Right cardiac atrium (tissue), 5 donors: ENCODE measurements around the gene COLQ. TPM values are rescaled to one million over a fixed set of nuclear protein-coding genes. Genes with fewer than 3 reads are reported as not detected.

Experiments used
- ATAC-seq, 2 donors: fragments of 200-7000 bp; cut with Tn5 transposase; one replicate each; pipeline versions ENCODE4 v1.8.0 to v1.9.1; 2020; ENCODE audit warnings: moderate library complexity in 2 of 2, mild to moderate bottlenecking in 1 of 2
- DNase-seq, 3 donors: peaks; one replicate each; pipeline ENCODE4 v3.0.0-alpha.2; 2020
- H3K27ac ChIP-seq: one replicate; pipeline ENCODE4 v1.5.1; 2013; ENCODE audit warnings: mild to moderate bottlenecking, low read length, control low read depth, moderate library complexity
- H3K27me3 ChIP-seq: one replicate; pipeline ENCODE4 v1.6.1; 2013; ENCODE audit not compliant: control insufficient read depth, insufficient read depth
- H3K4me1 ChIP-seq: one replicate; pipeline ENCODE4 v1.6.1; 2013; ENCODE audit warnings: low read length; ENCODE audit not compliant: control insufficient read depth, insufficient read depth
- H3K4me3 ChIP-seq: one replicate; pipeline ENCODE4 v1.5.1; 2013; ENCODE audit warnings: low read length, control low read depth
- H3K9me3 ChIP-seq: one replicate; pipeline ENCODE4 v1.6.1; 2013; ENCODE audit warnings: low read length; ENCODE audit not compliant: control insufficient read depth
- WGBS: extraction: QIAGEN DNeasy Blood & Tissue Kit; methylation state at CpG from one replicate; pipeline ENCODE4 v1.1.7; 2013; 5-methylcytosine and 5-hydroxymethylcytosine counted together
- intact Hi-C, 4 donors: fragments of 100-400 bp; cut with DNase I; formaldehyde crosslinking; loops; one replicate each; pipeline versions ENCODE4 v1.11.0 to v1.14.0; 2022 to 2023
- long read RNA-seq, 4 donors: library from polyadenylated mRNA; unstranded; transcript quantifications; one replicate each; pipeline ENCODE4 v2.0.0, GENCODE V29; 2020 to 2021
- polyA plus RNA-seq: library from polyadenylated mRNA; stranded (reverse); fragments of 200-250 nt; gene quantifications from one replicate; pipeline ENCODE4 v1.2.3, GENCODE V29; 2013
- total RNA-seq, 4 donors: library from RNA; stranded (reverse); fragmentation: NEBNext Ultra II Directional; extraction: Animal tissue kit (Norgen Biotek cat#: 25700); gene quantifications; one replicate each; pipeline ENCODE4 v1.2.1, GENCODE V29; 2021
- donor health status: healthy with polysubstance abuse.
- donor health status: DM: no; HTN: yes; CAD: no.
- donor health status: DM: no; HTN: no; CAD: no.
- donor health status: DM: no; HTN: yes; CAD: no; lungs with severe emphysema.
- donor health status: DM: yes; HTN: yes; CAD: no.

COLQ gene
- total RNA-seq, result 10 to 100 TPM in 1 of 4 donors, 1 to 10 TPM in 3; 1.7 to 18.9 (median 3.4) TPM
- 4.3 TPM for polyA plus RNA-seq
- long read RNA-seq, donor 1, partial matches to known transcripts, result 0 of 2 reads
- long read RNA-seq, donor 1, other reads (novel, unspliced or antisense), result 0 of 2 reads
- long read RNA-seq, donor 2, partial matches to known transcripts, result 1 of 3 reads
- long read RNA-seq, donor 2, other reads (novel, unspliced or antisense), result 1 of 3 reads
- long read RNA-seq, donor 3, transcript COLQ-203 (17 exons, 3,005 nt), result major isoform, 32 of 48 reads
- long read RNA-seq, donor 3, partial matches to known transcripts, result 7 of 48 reads
- long read RNA-seq, donor 3, other reads (novel, unspliced or antisense), result 6 of 48 reads
- long read RNA-seq, donor 4, partial matches to known transcripts, result 0 of 5 reads
- long read RNA-seq, donor 4, other reads (novel, unspliced or antisense), result 1 of 5 reads

DNA sequence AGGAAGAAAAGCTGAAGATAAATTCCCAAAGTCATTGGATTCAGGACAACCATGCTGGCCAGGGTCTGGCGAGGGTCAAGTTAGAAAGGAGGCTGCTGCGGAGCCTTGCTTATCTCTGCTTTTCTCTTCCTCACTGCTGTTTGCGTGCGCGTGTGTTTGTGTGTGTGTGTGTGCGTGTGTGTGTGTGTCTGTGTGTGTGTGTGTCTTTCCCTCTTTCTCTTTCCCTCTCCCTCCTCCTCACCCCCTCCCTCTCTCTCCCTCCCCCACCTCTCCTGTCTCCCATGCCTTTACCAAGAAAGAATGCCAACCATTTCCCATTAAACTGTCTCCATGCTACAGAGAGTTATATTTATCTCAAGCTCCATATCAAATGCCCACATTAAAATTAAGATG, at the start of gene COLQ:
TSS of gene COLQ (minus strand) at position 134 of the 393 bp plus-strand sequence. CDS start at position 53, 81 bp downstream.
- Histone ChIP-seq H3K9me3 (no peaks in the 10 kb centered on the region), H3K4me3 (peak within 1 kb of the TSS; percentile 40), H3K4me1 (peaks cover 2% of the 10 kb centered on the region), H3K27me3 (no peaks in the 10 kb centered on the region), H3K27ac (peak within 1 kb of the TSS; percentile 97)
- peak; percentile 20 to 22 for ATAC-seq
- DNase-seq, result peak in 2 of 3 donors; percentile 48 to 55
- WGBS, result 13% methylated on average over 6 of the region's 6 CpGs
- intact Hi-C loops, result no loop called here

DNA sequence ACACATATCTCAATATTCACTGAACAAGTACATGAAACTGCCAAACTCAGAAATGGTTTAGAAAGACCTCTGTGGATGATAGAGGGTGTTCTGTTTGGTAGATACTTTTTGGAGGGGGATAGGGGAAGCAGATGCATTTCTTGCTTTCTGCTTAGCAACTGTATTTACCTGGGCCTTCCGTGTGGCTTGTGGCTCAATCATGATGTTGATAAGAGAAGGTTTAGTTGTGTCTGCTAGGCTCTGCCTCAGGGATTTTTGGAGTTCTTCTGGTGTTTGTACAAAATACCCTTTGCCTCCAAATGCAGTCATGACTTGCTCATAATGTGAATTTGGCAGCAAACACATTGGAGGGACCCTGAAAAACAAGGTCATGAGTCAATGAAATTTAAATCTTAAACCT, 41.7 kb upstream of the COLQ start:
- intact Hi-C loops, result loop anchor here in 1 of 4 donors (10.0 kb wide), 1 partner anchor 128 kb away; no protein-coding TSS in a partner anchor
- 87% methylated on average over 1 of the region's 1 CpG for WGBS
- ATAC-seq (no peak), DNase-seq (no peak)
- H3K4me3 ChIP-seq, result no peak overlapping the region
- no peaks in the 10 kb centered on the region for H3K27me3 ChIP-seq
- H3K9me3 ChIP-seq, result no peaks in the 10 kb centered on the region
- no peak overlapping the region for H3K27ac ChIP-seq
- no peaks in the 10 kb centered on the region for H3K4me1 ChIP-seq

DNA sequence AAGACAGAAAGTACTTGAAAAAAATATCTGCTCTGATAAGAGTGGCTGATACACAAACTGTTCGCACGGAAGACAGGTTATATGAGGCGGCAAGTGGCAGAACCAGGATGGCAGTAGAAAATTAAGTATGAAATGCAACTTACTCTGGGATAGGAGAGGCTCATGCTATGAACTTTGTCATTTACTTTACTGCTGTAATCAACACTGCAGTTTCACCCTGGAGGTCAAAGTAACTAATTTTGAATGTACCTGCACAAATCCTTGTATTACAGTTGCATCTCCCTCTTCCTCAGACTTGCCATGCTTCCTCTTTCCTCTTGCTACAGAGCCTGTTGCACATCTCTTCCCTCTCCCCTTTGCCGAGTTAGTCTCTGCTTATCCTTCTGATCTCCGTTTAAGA, 41.1 kb upstream of the COLQ start:
- Histone ChIP-seq H3K27me3 (no peaks in the 10 kb centered on the region), H3K27ac (no peak overlapping the region), H3K4me3 (no peak overlapping the region), H3K4me1 (no peaks in the 10 kb centered on the region), H3K9me3 (no peaks in the 10 kb centered on the region)
- no peak for ATAC-seq
- intact Hi-C loops, result loop anchor here in 1 of 4 donors (10.0 kb wide), 1 partner anchor 128 kb away; no protein-coding TSS in a partner anchor
- no peak for DNase-seq
- WGBS, result 88% methylated on average over 5 of the region's 5 CpGs

DNA sequence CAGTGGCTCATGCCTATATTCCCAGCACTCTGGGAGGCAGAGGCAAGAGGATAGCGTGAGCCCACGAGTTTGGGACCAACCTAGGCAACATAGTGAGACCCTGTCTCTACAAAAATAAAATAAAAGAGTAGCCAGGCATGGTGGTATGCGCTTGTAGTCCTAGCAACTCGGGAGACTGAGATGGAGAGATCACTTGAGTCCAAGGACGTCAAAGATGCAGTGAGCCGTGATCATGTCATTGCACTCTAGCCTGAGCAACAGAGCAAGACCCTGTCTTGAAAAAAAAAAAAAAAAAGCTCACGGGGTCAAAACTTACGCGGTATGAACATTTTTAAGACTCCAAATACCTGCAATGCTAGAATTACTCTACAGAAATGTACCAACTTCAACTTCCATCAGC, 37.1 kb upstream of the COLQ start:
- ATAC-seq (no peak), DNase-seq (no peak)
- no peaks in the 10 kb centered on the region for H3K9me3 ChIP-seq
- whole genome bisulfite sequencing, result 89% methylated on average over 9 of the region's 9 CpGs
- no peak overlapping the region for H3K4me3 ChIP-seq
- no peaks in the 10 kb centered on the region for H3K4me1 ChIP-seq
- no peak overlapping the region for H3K27ac ChIP-seq
- H3K27me3 ChIP-seq, result no peaks in the 10 kb centered on the region
- intact Hi-C loops, result loop anchor here in 2 of 4 donors (5.0 to 10.0 kb wide), 3 partner anchors 124 to 354 kb away; partner anchors contain the start of genes CAPN7 (in 1 of the 2), EAF1 (in 1 of the 2) and METTL6 (in 1 of the 2)

DNA sequence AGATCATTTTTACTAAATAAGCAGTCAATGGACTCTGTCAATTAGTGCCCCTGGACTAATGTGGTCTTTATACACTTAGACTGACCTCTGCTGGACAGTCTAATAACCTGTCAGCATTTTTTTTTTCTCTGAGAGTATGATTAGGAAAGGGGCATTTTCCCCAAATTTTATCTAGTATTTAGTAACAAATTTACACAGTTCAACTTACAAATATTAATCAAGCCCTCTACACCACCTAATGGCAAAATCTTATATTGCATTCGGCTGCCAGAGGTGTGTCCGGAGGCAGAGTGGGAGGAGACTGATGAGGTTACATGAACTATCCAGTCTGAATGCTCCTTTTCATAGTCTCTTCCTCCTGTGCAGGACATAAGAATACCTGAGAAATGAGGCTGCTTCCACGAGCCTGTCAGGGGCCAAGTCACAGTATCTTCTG, 36.0 kb upstream of the COLQ start:
- no peak overlapping the region for H3K27ac ChIP-seq
- H3K4me3 ChIP-seq, result no peak overlapping the region
- DNase-seq (peak in 1 of 3 donors; percentile 47), ATAC-seq (peak; percentile 74 to 87)
- WGBS, result 3% methylated on average over 3 of the region's 3 CpGs
- no peaks in the 10 kb centered on the region for H3K27me3 ChIP-seq
- intact Hi-C loops, result loop anchor here in 2 of 4 donors (5.0 to 10.0 kb wide), 3 partner anchors 123 to 353 kb away; partner anchors contain the start of genes CAPN7 (in 1 of the 2), EAF1 (in 1 of the 2) and METTL6 (in 1 of the 2)
- H3K9me3 ChIP-seq, result no peaks in the 10 kb centered on the region
- no peaks in the 10 kb centered on the region for H3K4me1 ChIP-seq

DNA sequence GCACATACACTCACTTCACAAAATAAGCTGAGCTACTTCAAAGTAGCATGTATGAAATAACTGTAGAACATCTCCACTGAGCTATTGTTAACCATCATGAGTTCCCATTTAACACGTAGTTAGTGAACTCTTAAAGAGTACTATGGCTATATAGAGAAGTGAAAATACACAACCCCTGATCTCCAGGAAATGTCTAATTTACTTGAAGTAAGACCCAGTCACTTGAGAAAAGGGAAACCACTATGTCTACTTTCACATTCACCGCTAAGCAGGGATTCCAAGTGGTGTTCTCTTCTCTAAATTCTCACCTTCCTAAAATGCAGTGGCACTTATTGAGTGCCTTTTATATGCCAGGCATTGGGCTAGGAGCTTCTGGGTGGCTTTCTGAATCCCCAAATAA, 35.0 kb upstream of the COLQ start:
- intact Hi-C loops, result loop anchor here in 2 of 4 donors (5.0 to 10.0 kb wide), 3 partner anchors 122 to 352 kb away; partner anchors contain the start of genes CAPN7 (in 1 of the 2), EAF1 (in 1 of the 2) and METTL6 (in 1 of the 2)
- Histone ChIP-seq H3K9me3 (no peaks in the 10 kb centered on the region), H3K4me3 (no peak overlapping the region), H3K27me3 (no peaks in the 10 kb centered on the region), H3K27ac (no peak overlapping the region), H3K4me1 (no peaks in the 10 kb centered on the region)
- ATAC-seq (peak; percentile 24 to 37), DNase-seq (no peak)
- 69% methylated on average over 2 of the region's 2 CpGs for WGBS

DNA sequence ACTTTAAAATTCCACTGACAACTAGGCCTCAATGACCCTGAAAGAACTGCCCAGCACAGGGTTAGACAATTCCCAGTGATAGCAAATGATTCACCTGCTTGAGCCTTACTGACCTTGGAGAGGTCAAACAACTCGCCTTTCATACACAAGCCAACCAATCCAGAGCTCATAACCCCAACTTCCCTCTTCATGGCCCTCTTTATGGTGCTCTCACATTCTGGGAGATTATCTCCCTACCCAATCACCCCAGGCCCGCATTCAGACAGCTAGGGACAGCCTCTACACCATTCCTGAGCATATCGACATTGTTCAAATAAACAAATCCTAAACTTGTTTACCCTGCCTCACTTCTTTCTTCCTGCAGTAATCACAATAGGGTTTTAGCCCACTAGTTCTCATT, 32.2 kb upstream of the COLQ start:
- H3K9me3 ChIP-seq, result no peaks in the 10 kb centered on the region
- 80% methylated on average over 3 of the region's 3 CpGs for WGBS
- DNase-seq (no peak), ATAC-seq (no peak)
- no peak overlapping the region for H3K4me3 ChIP-seq
- no peaks in the 10 kb centered on the region for H3K27me3 ChIP-seq
- no peak overlapping the region for H3K27ac ChIP-seq
- intact Hi-C loops, result loop anchor here in 2 of 4 donors (10.0 kb wide), 2 partner anchors 119 to 349 kb away; partner anchors contain the start of gene CAPN7 (in 1 of the 2)
- no peaks in the 10 kb centered on the region for H3K4me1 ChIP-seq

DNA sequence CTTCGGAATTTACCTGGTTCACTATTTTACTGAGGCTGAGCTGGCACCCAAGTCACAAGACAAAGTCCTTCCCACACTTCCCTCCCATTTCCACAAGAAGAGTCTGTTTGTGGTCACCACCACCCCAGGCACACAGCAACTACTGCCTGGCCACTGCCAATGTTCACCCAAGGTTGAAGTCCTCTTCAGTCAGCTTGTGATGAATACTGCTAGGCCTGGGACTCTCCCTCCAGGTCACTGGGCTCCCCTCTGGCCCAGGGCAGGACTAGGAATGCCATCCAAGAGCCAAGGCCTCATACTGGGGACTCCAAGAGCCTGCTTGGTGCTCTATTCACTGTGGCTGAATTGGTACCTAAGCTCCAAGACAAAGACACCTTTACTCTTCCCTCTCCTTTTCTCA, 30.4 kb upstream of the COLQ start:
- no peak overlapping the region for H3K27ac ChIP-seq
- intact Hi-C loops, result loop anchor here in 2 of 4 donors (10.0 kb wide), 2 partner anchors 117 to 347 kb away; partner anchors contain the start of gene CAPN7 (in 1 of the 2)
- H3K4me3 ChIP-seq, result no peak overlapping the region
- no peaks in the 10 kb centered on the region for H3K27me3 ChIP-seq
- DNase-seq (no peak), ATAC-seq (no peak)
- WGBS, result 95% methylated on average over 1 of the region's 1 CpG
- H3K4me1 ChIP-seq, result no peaks in the 10 kb centered on the region
- no peaks in the 10 kb centered on the region for H3K9me3 ChIP-seq

DNA sequence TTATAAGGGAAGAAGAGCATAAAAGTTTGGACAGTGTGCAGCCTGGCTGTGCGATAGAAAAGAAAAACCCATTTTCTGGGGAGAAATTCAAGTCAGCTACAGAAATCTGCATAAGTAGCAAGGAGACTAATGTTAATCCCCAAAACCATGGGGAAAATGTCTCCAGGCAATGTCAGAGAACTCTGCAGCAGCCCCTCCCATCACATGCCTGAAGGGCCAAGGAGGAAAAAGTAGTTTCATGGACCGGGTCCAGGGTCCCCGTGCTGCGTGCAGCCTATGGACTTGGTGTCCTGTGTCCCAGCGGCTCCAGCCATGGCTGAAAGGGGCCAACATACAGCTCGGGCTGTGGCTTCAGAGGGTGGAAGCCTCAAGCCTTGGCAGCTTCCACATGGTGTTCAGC, 28.3 kb upstream of the COLQ start:
- H3K9me3 ChIP-seq, result no peaks in the 10 kb centered on the region
- H3K27me3 ChIP-seq, result no peaks in the 10 kb centered on the region
- H3K4me1 ChIP-seq, result no peaks in the 10 kb centered on the region
- 92% methylated on average over 6 of the region's 6 CpGs for WGBS
- no peak overlapping the region for H3K27ac ChIP-seq
- ATAC-seq (no peak), DNase-seq (no peak)
- H3K4me3 ChIP-seq, result no peak overlapping the region
- intact Hi-C loops, result loop anchor here in 2 of 4 donors (10.0 kb wide), 2 partner anchors 115 to 345 kb away; partner anchors contain the start of gene CAPN7 (in 1 of the 2)

DNA sequence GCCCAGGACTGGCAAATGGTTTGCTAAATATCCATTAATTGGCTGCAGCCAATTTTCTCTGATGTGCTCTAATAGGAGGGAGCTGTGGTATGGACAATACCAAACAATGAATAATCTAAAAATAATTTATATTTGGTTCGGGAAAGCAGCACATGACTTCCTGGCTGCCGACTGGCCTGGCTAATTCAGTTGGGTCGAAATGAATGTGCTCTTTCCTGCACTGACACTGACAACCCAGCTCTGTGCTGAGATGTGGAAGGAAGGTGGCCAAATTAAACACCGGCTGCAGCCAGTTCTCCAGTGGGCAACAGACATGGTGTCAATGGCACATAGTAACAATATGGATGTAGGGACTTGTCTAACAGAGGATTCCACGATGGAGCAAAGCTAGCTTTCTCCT, 21.1 kb upstream of the COLQ start:
- Histone ChIP-seq H3K4me1 (peaks cover 5% of the 10 kb centered on the region), H3K27ac (no peak overlapping the region), H3K9me3 (no peaks in the 10 kb centered on the region), H3K4me3 (no peak overlapping the region), H3K27me3 (no peaks in the 10 kb centered on the region)
- ATAC-seq (peak; percentile 81 to 86), DNase-seq (peak in 1 of 3 donors; percentile 52)
- intact Hi-C loops, result no loop called here
- 15% methylated on average over 5 of the region's 5 CpGs for WGBS

DNA sequence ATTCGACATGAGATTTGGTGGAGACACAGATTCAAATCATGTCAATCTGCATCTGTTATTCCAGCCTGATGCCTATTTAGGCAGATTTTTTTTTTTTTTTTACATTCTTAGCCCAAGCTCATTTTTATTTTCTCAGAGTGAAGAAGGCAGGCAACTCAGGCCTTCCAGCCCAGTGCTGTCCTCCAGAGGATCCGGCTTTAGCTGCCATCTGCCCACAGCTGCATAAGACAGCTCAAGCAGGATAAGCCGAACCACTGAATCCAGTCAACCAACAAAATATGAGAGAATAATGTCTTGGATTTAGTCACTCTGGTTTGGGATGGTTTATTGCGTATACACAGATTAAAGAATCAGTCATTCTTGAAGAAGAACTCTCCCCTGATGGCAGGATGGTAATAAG, 19.9 kb upstream of the COLQ start:
- no peak overlapping the region for H3K4me3 ChIP-seq
- ATAC-seq (no peak), DNase-seq (no peak)
- peaks cover 5% of the 10 kb centered on the region for H3K4me1 ChIP-seq
- no peak overlapping the region for H3K27ac ChIP-seq
- no peaks in the 10 kb centered on the region for H3K27me3 ChIP-seq
- H3K9me3 ChIP-seq, result no peaks in the 10 kb centered on the region
- WGBS, result 98% methylated on average over 4 of the region's 4 CpGs
- intact Hi-C loops, result no loop called here
